HEK293 (cell line): ENCODE results near the gene TIGD1.

ENCODE experiments used
- SP7 ChIP-seq: fragments of 450-650 bp; formaldehyde crosslinking; IDR thresholded peaks from 2 replicates; pipeline ENCODE4 v1.5.1; 2016; ENCODE audit warnings: missing biosample characterization, missing genetic modification characterization
- YY1 ChIP-seq: fragments of 450-650 bp; formaldehyde crosslinking; IDR thresholded peaks from 2 replicates; pipeline ENCODE4 v1.5.1; 2018; ENCODE audit warnings: missing biosample characterization, missing genetic modification characterization
- ZBTB1 ChIP-seq: fragments of 450-650 bp; formaldehyde crosslinking; IDR thresholded peaks from 2 replicates; pipeline ENCODE4 v1.5.1; 2016; ENCODE audit warnings: missing biosample characterization, missing genetic modification characterization
- ZNF510 ChIP-seq: fragments of 450-650 bp; formaldehyde crosslinking; IDR thresholded peaks from 2 replicates; pipeline ENCODE4 v1.5.1; 2018; ENCODE audit warnings: mild to moderate bottlenecking, missing genetic modification characterization, missing biosample characterization; ENCODE audit not compliant: insufficient replicate concordance
- ZNF585B ChIP-seq: fragments of 450-650 bp; formaldehyde crosslinking; IDR thresholded peaks from 2 replicates; pipeline ENCODE4 v1.5.1; 2016; ENCODE audit warnings: missing biosample characterization, missing genetic modification characterization
- ZNF792 ChIP-seq: fragments of 450-650 bp; formaldehyde crosslinking; IDR thresholded peaks from 2 replicates; pipeline ENCODE4 v1.5.1; 2016; ENCODE audit warnings: missing biosample characterization, missing genetic modification characterization
- ZNF830 ChIP-seq: fragments of 450-650 bp; IDR thresholded peaks from 2 replicates; pipeline ENCODE4 v1.5.0; 2018; ENCODE audit warnings: missing biosample characterization, missing genetic modification characterization, low read depth, mild to moderate bottlenecking, moderate library complexity
- TF ChIP-seq, protein P1 (sequence below): fragments of 450-650 bp; formaldehyde crosslinking; IDR thresholded peaks from 2 replicates; pipeline ENCODE4 v1.5.1; 2016; ENCODE audit warnings: missing biosample characterization, missing genetic modification characterization
- TF ChIP-seq, protein P2 (sequence below): fragments of 450-650 bp; formaldehyde crosslinking; conservative IDR thresholded peaks from 2 replicates; pipeline ENCODE4 v1.5.1; 2016; ENCODE audit warnings: low read depth, missing biosample characterization, missing genetic modification characterization
- TF ChIP-seq, protein P3 (sequence below): fragments of 450-650 bp; formaldehyde crosslinking; IDR thresholded peaks from 2 replicates; pipeline ENCODE4 v1.5.1; 2016; ENCODE audit warnings: missing biosample characterization, missing genetic modification characterization, low read depth
- TF ChIP-seq, protein P4 (sequence below): fragments of 450-650 bp; formaldehyde crosslinking; IDR thresholded peaks from 2 replicates; pipeline ENCODE4 v1.5.1; 2016; ENCODE audit warnings: missing biosample characterization, missing genetic modification characterization

DNA sequence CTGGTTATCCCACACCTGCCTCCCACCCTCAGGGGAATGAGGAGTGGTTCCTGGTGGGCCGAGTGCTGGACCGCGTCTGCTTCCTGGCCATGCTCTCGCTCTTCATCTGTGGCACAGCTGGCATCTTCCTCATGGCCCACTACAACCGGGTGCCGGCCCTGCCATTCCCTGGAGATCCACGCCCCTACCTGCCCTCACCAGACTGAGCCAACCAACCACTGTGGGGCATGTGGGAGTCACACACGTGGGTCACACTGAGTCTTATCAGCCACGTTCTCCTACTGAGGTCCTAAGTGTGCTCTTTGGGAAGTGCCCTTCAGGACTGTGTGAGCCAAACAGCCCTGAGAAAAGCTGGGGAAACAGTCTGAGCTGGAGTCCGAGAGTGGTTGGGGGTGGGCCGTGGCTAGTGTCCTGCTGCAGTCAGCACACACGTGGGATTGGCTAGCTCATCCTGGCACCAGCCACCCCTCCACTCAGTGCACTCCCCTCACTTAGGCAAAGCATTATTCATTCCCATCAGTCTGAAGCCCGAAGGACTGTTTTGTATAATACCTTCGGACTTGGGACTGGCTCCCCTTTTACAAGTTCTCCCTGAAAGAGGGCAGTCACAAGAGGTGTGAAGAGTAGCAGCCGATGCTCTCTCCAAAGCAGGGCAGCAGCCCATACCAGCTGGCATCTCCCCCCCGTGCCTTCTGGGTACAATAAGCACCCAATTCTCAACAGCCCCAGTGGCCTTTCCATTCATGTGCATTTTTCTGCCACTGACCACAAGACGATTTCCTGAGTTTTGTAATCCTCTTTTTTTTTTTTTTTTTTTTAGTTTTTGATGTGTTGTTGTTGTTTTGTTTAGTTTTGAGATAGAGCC, 4.6 kb downstream of the TIGD1 start:
- TF ChIP-seq SP7 (no peak), ZNF792 (no peak), ZNF510 (tag by site-specific recombination) (no peak), ZBTB1 (no peak), ZNF830 (tag by site-specific recombination) (no peak), ZNF585B (tag by site-specific recombination) (no peak), YY1 (tag by site-specific recombination) (no peak)
- TF ChIP-seq, protein P1, sequence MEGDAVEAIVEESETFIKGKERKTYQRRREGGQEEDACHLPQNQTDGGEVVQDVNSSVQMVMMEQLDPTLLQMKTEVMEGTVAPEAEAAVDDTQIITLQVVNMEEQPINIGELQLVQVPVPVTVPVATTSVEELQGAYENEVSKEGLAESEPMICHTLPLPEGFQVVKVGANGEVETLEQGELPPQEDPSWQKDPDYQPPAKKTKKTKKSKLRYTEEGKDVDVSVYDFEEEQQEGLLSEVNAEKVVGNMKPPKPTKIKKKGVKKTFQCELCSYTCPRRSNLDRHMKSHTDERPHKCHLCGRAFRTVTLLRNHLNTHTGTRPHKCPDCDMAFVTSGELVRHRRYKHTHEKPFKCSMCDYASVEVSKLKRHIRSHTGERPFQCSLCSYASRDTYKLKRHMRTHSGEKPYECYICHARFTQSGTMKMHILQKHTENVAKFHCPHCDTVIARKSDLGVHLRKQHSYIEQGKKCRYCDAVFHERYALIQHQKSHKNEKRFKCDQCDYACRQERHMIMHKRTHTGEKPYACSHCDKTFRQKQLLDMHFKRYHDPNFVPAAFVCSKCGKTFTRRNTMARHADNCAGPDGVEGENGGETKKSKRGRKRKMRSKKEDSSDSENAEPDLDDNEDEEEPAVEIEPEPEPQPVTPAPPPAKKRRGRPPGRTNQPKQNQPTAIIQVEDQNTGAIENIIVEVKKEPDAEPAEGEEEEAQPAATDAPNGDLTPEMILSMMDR = no peak
- TF ChIP-seq, protein P2, sequence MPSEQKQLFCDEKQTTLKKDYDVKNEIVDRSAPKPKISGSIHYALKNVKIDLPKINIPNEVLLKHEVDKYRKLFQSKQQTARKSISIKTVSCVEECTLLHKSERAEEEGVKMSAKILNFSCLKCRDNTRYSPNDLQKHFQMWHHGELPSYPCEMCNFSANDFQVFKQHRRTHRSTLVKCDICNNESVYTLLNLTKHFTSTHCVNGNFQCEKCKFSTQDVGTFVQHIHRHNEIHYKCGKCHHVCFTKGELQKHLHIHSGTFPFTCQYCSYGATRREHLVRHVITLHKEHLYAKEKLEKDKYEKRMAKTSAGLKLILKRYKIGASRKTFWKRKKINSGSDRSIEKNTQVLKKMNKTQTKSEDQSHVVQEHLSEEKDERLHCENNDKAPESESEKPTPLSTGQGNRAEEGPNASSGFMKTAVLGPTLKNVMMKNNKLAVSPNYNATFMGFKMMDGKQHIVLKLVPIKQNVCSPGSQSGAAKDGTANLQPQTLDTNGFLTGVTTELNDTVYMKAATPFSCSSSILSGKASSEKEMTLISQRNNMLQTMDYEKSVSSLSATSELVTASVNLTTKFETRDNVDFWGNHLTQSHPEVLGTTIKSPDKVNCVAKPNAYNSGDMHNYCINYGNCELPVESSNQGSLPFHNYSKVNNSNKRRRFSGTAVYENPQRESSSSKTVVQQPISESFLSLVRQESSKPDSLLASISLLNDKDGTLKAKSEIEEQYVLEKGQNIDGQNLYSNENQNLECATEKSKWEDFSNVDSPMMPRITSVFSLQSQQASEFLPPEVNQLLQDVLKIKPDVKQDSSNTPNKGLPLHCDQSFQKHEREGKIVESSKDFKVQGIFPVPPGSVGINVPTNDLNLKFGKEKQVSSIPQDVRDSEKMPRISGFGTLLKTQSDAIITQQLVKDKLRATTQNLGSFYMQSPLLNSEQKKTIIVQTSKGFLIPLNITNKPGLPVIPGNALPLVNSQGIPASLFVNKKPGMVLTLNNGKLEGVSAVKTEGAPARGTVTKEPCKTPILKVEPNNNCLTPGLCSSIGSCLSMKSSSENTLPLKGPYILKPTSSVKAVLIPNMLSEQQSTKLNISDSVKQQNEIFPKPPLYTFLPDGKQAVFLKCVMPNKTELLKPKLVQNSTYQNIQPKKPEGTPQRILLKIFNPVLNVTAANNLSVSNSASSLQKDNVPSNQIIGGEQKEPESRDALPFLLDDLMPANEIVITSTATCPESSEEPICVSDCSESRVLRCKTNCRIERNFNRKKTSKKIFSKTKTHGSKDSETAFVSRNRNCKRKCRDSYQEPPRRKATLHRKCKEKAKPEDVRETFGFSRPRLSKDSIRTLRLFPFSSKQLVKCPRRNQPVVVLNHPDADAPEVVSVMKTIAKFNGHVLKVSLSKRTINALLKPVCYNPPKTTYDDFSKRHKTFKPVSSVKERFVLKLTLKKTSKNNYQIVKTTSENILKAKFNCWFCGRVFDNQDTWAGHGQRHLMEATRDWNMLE (tag by site-specific recombination) = no peak
- TF ChIP-seq, protein P3, sequence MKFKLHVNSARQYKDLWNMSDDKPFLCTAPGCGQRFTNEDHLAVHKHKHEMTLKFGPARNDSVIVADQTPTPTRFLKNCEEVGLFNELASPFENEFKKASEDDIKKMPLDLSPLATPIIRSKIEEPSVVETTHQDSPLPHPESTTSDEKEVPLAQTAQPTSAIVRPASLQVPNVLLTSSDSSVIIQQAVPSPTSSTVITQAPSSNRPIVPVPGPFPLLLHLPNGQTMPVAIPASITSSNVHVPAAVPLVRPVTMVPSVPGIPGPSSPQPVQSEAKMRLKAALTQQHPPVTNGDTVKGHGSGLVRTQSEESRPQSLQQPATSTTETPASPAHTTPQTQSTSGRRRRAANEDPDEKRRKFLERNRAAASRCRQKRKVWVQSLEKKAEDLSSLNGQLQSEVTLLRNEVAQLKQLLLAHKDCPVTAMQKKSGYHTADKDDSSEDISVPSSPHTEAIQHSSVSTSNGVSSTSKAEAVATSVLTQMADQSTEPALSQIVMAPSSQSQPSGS (tag by site-specific recombination) = no peak
- TF ChIP-seq, protein P4, sequence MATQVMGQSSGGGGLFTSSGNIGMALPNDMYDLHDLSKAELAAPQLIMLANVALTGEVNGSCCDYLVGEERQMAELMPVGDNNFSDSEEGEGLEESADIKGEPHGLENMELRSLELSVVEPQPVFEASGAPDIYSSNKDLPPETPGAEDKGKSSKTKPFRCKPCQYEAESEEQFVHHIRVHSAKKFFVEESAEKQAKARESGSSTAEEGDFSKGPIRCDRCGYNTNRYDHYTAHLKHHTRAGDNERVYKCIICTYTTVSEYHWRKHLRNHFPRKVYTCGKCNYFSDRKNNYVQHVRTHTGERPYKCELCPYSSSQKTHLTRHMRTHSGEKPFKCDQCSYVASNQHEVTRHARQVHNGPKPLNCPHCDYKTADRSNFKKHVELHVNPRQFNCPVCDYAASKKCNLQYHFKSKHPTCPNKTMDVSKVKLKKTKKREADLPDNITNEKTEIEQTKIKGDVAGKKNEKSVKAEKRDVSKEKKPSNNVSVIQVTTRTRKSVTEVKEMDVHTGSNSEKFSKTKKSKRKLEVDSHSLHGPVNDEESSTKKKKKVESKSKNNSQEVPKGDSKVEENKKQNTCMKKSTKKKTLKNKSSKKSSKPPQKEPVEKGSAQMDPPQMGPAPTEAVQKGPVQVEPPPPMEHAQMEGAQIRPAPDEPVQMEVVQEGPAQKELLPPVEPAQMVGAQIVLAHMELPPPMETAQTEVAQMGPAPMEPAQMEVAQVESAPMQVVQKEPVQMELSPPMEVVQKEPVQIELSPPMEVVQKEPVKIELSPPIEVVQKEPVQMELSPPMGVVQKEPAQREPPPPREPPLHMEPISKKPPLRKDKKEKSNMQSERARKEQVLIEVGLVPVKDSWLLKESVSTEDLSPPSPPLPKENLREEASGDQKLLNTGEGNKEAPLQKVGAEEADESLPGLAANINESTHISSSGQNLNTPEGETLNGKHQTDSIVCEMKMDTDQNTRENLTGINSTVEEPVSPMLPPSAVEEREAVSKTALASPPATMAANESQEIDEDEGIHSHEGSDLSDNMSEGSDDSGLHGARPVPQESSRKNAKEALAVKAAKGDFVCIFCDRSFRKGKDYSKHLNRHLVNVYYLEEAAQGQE (tag by site-specific recombination) = no peak
